ENCODE results near the gene SPAG9.

- TF ChIP-seq CTCF (IDR thresholded peaks at IDR 0.05 in 2 of 3, conservative IDR thresholded peaks at IDR 0.05 in 1 of 3; ENCODE audit: borderline replicate concordance in 1 of 3, insufficient read depth in 1 of 3, low read depth in 2 of 3, low read length in 2 of 3) (no peak), ATF3 (IDR thresholded peaks at IDR 0.05) (no peak), EZH2 (IDR thresholded peaks at IDR 0.05) (no peak)
These were observed 36.7 kb downstream of the SPAG9 start for GRCh38 chr17:51083981-51084380.
